Heart right ventricle (tissue), 16 donors: ENCODE results near the gene FAM200A. TPM values are rescaled to one million over a fixed set of nuclear protein-coding genes. Genes with fewer than 3 reads are reported as not detected.
"Not testable (repeated sequence)": the region's sequence is repeated elsewhere in the genome, so short reads cannot be mapped to it uniquely, and the experiment has no call there.

ENCODE experiments used
- ATAC-seq, 8 donors: fragments of 200-7000 bp; cut with Tn5 transposase; one replicate each; pipeline ENCODE4 v1.9.1; 2020; ENCODE audit warnings: mild to moderate bottlenecking in 8 of 8, moderate library complexity in 8 of 8, moderate number of reproducible peaks in 1 of 8
- DNase-seq, 2 donors: peaks; one replicate each; pipeline ENCODE4 v3.0.0-alpha.2; 2020
- H3K27ac ChIP-seq, 10 donors: fragments of 200-600 bp; sonication (generic) in 2 of 10; one replicate each; pipeline versions ENCODE4 v1.5.0 to v1.8.0; 2020 to 2022; ENCODE audit warnings: mild to moderate bottlenecking in 3 of 10
- H3K27me3 ChIP-seq, 7 donors: fragments of 200-600 bp; one replicate each; pipeline ENCODE4 v1.8.0; 2021 to 2022; ENCODE audit warnings: mild to moderate bottlenecking in 2 of 7
- H3K36me3 ChIP-seq, 9 donors: fragments of 200-600 bp; sonication (generic) in 1 of 9; one replicate each; pipeline versions ENCODE4 v1.5.0 to v1.8.0; 2020 to 2022; ENCODE audit warnings: mild to moderate bottlenecking in 2 of 9
- H3K4me1 ChIP-seq, 9 donors: fragments of 200-600 bp; sonication (generic) in 1 of 9; one replicate each; pipeline versions ENCODE4 v1.5.0 to v1.8.0; 2020 to 2022; ENCODE audit warnings: mild to moderate bottlenecking in 4 of 9
- H3K4me3 ChIP-seq, 10 donors: fragments of 200-600 bp; sonication (generic) in 2 of 10; one replicate each; pipeline versions ENCODE4 v1.5.0 to v1.8.0; 2020 to 2022; ENCODE audit warnings: mild to moderate bottlenecking in 7 of 10, moderate library complexity in 2 of 10
- H3K9me3 ChIP-seq, 11 donors: fragments of 200-600 bp in 10 of 11; sonication (generic) in 2 of 11; one replicate each; pipeline versions ENCODE4 v1.5.0 to v1.8.0; 2013 to 2022; ENCODE audit warnings: mild to moderate bottlenecking in 2 of 11, control low read depth in 1 of 11, moderate library complexity in 1 of 11
- WGBS, 2 donors: extraction: QIAGEN DNeasy Blood & Tissue Kit; methylation state at CpG; one replicate each; pipeline ENCODE4 v1.1.7; 2013; ENCODE audit warnings: inconsistent platforms in 1 of 2; 5-methylcytosine and 5-hydroxymethylcytosine counted together
- intact Hi-C, 10 donors: fragments of 100-400 bp; cut with DNase I; formaldehyde crosslinking; loops; one replicate each; pipeline versions ENCODE4 v1.11.1 to v1.14.2; 2022
- polyA plus RNA-seq, 2 donors: library from polyadenylated mRNA; stranded (reverse); fragments of 200-250 nt; gene quantifications; one replicate each; pipeline ENCODE4 v1.2.3, GENCODE V29; 2013
- total RNA-seq, 10 donors: library from RNA; stranded (reverse); fragmentation: NEBNext Ultra II Directional in 3 of 10; extraction: Animal tissue kit (Norgen Biotek cat#: 25700) in 3 of 10; gene quantifications; one replicate each; pipeline versions ENCODE4 v1.2.1 to v1.2.4, GENCODE V29; 2021 to 2023
- TF ChIP-seq, protein P1 (sequence below), 9 donors: fragments of 200-600 bp; sonication (generic) in 2 of 9; IDR thresholded peaks; one replicate each; pipeline versions ENCODE4 v1.5.0 to v1.8.0; 2021 to 2022; ENCODE audit warnings: antibody characterized with exemption in 9 of 9, mild to moderate bottlenecking in 5 of 9, moderate library complexity in 1 of 9
- donor health status: Arrhythmogenic right ventricular cardiomyopathy.
- donor health status: ischemic (EF 13 %, LVEDD 7.1; RV severe dilation, severe dysfunction).
- donor health status: healthy with polysubstance abuse.
- donor health status: DM: no; HTN: yes; CAD: no.
- donor health status: DM: no; HTN: no; CAD: no.
- donor health status: ischemic (EF 25% LVEDD 6.9; RV normal size, moderate dysfunction).
- donor health status: ischemic (EF 25% LVEDD 5.7; RV mildly dilated, moderate dysfunction).
- donor health status: healthy.
- donor health status: DM: yes; HTN: yes; CAD: no.
- donor health status: Ischemic cardiomyopathy.
- donor health status: ischemic (EF 35%, LVEDD 5.7; RV mildly dilated, moderate dysfunction).
- donor health status: nonischemic (EF 11% LVEDD 7.7; RV severe dilation, severe dysfunction).
- donor health status: DM: yes; HTN: yes; CAD: no.
- donor health status: PGD.
- donor health status: ischemic (EF 29% LVEDD 5.4; RV normal size, mild dysfunction).
- donor health status: nonischemic (EF 23%, LVEDD 6.1; RV moderate dilation, normal function).

FAM200A gene
- total and polyA plus RNA-seq, 12 donors, result 3.4 to 7.7 (median 5.6) TPM

DNA sequence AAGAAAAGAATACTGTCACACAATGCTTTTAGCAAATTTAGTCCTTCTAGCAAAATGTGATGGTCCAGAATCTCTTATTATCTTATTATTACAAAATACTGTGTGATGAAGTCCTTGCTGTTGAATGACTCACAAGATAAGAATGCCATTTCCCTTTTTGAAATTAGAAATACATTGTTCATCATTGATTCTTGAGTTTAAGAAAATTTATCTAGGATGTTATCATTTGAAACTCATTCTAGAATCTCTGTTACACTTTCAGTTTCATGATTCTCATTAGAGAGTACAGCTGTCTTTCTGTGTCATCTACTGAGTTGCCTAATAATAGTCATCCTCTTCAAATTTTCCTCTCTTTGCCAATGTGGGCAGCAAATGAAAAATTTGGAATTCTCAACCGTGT is 37.9 kb downstream of the FAM200A start:
- H3K36me3 ChIP-seq, result peaks cover 0 to 85% (median 36%) of the 10 kb centered on the region in 9 donors

DNA sequence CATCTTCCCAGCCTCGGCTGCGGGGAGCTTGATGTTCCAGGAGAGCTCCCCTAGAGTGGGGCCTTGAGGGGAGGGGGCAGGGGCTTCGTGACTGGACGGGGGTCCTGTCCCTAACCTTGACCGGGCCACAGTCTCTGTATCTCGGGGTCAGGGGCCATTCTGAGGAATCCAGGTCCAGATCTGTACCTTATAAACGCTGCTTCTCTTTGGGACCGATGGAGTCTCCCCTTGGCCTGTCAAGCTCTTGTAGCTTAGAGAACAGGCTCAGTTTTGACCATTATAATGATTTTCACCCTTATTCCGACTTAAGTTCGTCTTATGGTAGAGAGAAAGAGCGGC is 46.6 kb downstream of the FAM200A start:
- peak overlapping the region; percentile 54 to 87 (median 76) for H3K4me3 ChIP-seq
- peaks cover 12 to 45% (median 36%) of the 10 kb centered on the region in 9 donors for H3K4me1 ChIP-seq
- 2% methylated on average over 11 of the region's 11 CpGs for WGBS, 2 donors
- intact Hi-C loops, result loop anchor here in 8 of 10 donors (2.0 to 10.0 kb wide), 6 partner anchors 32 to 130 kb away; partner anchors contain the start of genes FAM200A (in 6 of the 8), ZNF655 (in 6 of the 8), ARPC1B (in 1 of the 8) and ZNF789 (in 1 of the 8)
- DNase-seq, result no peak
- TF ChIP-seq, protein P1, sequence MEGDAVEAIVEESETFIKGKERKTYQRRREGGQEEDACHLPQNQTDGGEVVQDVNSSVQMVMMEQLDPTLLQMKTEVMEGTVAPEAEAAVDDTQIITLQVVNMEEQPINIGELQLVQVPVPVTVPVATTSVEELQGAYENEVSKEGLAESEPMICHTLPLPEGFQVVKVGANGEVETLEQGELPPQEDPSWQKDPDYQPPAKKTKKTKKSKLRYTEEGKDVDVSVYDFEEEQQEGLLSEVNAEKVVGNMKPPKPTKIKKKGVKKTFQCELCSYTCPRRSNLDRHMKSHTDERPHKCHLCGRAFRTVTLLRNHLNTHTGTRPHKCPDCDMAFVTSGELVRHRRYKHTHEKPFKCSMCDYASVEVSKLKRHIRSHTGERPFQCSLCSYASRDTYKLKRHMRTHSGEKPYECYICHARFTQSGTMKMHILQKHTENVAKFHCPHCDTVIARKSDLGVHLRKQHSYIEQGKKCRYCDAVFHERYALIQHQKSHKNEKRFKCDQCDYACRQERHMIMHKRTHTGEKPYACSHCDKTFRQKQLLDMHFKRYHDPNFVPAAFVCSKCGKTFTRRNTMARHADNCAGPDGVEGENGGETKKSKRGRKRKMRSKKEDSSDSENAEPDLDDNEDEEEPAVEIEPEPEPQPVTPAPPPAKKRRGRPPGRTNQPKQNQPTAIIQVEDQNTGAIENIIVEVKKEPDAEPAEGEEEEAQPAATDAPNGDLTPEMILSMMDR (IDR thresholded peaks at IDR 0.05), result no peak
- no peaks in the 10 kb centered on the region for H3K9me3 ChIP-seq
- H3K27ac ChIP-seq, result peak overlapping the region; percentile 59 to 96 (median 93)
- ATAC-seq, result peak in 1 of 8 donors; percentile 0
- peaks cover 0 to 8% (median 0%) of the 10 kb centered on the region in 9 donors for H3K36me3 ChIP-seq
- no peaks in the 10 kb centered on the region for H3K27me3 ChIP-seq

More for the DNA sequence above, 37.9 kb downstream of the FAM200A start:
- no peaks in the 10 kb centered on the region for H3K27me3 ChIP-seq
- no peak overlapping the region for H3K27ac ChIP-seq
- TF ChIP-seq, protein P1 (IDR thresholded peaks at IDR 0.05), result no peak
- WGBS, 2 donors, result 92 to 95% methylated on average over 1 of the region's 1 CpG
- DNase-seq (no peak), ATAC-seq (no peak)
- no peak overlapping the region for H3K4me3 ChIP-seq
- no peaks in the 10 kb centered on the region for H3K9me3 ChIP-seq
- intact Hi-C loops, result no loop called here
- H3K4me1 ChIP-seq, result peaks cover 0 to 8% (median 0%) of the 10 kb centered on the region in 9 donors

DNA sequence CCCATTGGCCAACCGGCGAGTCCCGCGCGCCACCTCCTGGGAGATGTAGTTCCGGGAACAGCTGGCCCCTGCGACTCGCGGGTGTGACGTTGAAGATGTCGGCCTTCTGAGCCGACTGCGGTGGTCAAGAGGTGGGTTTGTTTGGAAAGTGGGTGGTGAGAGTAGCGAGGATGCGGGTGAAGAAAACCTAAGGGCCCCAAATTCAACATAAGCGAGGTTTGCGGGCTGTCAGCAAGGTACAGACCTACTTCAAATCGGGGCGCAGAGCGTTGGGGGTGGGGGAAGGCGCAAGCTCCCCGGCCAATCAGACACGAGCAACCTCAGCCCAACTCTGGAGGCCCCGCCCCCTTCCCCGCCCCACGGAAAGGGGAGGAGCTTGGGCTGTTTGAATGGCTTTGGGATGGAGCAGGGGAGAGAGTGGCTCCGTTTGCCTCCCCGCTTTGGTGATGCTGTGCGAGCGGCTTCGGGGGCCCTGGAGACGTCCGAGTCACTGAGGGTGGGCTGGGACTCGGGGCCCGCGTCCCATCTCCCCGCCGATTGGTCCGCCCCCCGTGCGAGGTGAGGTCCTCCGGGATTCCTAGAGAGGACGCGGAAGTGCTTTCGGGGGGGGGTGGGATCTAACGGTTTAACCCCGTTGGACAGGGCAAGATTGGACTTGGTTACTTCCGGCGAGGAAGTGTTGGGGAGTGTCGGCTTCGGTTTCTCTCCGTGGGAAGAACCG is 47.2 kb downstream of the FAM200A start, which contains the start of gene ZKSCAN5:
TSS of gene ZKSCAN5 (plus strand) at position 60 of the 721 bp plus-strand sequence. CDS start 1,383 bp downstream, outside the sequence.
- peaks cover 0 to 3% (median 0%) of the 10 kb centered on the region in 9 donors for H3K36me3 ChIP-seq
- H3K27me3 ChIP-seq, result no peaks in the 10 kb centered on the region
- H3K4me3 ChIP-seq, result peak within 1 kb of the TSS; percentile 54 to 87 (median 76)
- 0 to 1% methylated on average over 48 to 53 of the region's 53 CpGs for WGBS, 2 donors
- peaks cover 12 to 45% (median 36%) of the 10 kb centered on the region in 9 donors for H3K4me1 ChIP-seq
- DNase-seq (peak; percentile 98 to 99), ATAC-seq (peak; percentile 94 to 97 (median 96))
- TF ChIP-seq, protein P1 (IDR thresholded peaks at IDR 0.05), result peak in 3 of 9 donors; percentile 26 to 33 (median 29)
- peak within 1 kb of the TSS; percentile 80 to 96 (median 93) for H3K27ac ChIP-seq
- intact Hi-C loops, result loop anchor here in 9 of 10 donors (1.0 to 10.0 kb wide), 9 partner anchors 32 to 130 kb away; partner anchors contain the start of genes FAM200A (in 7 of the 9), ZNF655 (in 7 of the 9), ZNF789 (in 3 of the 9) and ARPC1B (in 1 of the 9)
- H3K9me3 ChIP-seq, result no peaks in the 10 kb centered on the region

DNA sequence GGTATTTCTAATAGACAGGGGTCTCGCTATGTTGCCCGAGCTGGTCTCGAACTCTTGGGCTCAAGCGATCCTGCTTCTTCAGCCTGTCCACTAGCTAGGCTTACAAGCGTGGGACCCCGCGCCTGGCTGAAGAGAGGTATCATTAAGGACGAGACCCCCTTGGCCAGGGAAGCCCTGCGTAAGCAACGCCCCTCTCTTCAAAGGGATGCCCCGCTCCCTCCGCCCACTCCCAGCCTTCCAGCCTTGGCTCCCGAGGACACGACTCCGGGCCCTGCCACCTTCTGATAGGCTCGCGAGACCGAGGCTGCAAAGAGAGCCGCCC is 47.7 kb downstream of the FAM200A start:
- Histone ChIP-seq H3K36me3 (peaks cover 0 to 3% (median 0%) of the 10 kb centered on the region in 9 donors), H3K9me3 (no peaks in the 10 kb centered on the region), H3K4me3 (peak overlapping the region; percentile 54 to 87 (median 76)), H3K27me3 (no peaks in the 10 kb centered on the region), H3K27ac (peak overlapping the region; percentile 80 to 96 (median 93)), H3K4me1 (peaks cover 12 to 46% (median 36%) of the 10 kb centered on the region in 9 donors)
- intact Hi-C loops, result loop anchor here in 8 of 10 donors (1.0 to 10.0 kb wide), 8 partner anchors 31 to 129 kb away; partner anchors contain the start of genes ZNF655 (in 7 of the 8), FAM200A (in 6 of the 8), ZNF789 (in 3 of the 8) and ARPC1B (in 1 of the 8)
- 8% methylated on average over 19 of the region's 19 CpGs for WGBS, 2 donors
- no peak for DNase-seq
- TF ChIP-seq, protein P1 (IDR thresholded peaks at IDR 0.05), result no peak
- ATAC-seq, result peak in 5 of 8 donors; percentile 93 to 95 (median 93)

DNA sequence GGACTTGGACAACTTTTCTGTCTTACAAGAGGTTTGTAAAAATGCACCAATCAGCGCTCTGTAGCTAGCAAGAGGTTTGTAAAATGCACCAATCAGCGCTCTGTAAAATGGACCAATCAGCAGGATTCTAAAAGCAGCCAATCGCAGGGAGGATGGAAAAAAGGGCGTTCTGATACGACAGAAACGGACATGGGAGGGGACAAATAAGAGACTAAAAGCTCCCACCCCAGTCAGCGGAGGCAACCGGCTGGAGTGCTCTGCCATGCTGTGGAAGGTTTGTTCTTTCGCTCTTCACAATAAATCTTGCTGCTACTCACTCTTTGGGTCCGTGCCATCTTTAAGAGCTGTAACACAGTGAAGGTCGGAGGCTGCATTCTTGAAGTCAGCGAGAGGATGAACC is 50.7 kb downstream of the FAM200A start:
- not testable (repeated sequence) for H3K27me3 ChIP-seq, DNase-seq, ATAC-seq, H3K9me3 ChIP-seq
- peak overlapping the region in 3 of 10 donors; percentile 78 to 100 (median 83) for H3K4me3 ChIP-seq
- intact Hi-C loops, result loop anchor here in 8 of 10 donors (1.0 to 10.0 kb wide), 6 partner anchors 51 to 126 kb away; partner anchors contain the start of genes FAM200A (in 6 of the 8), ZNF655 (in 6 of the 8), ARPC1B (in 1 of the 8) and BUD31 (in 1 of the 8)
- 89 to 93% methylated on average over 12 of the region's 12 CpGs for WGBS, 2 donors
- H3K4me1 ChIP-seq, result peaks cover 12 to 47% (median 42%) of the 10 kb centered on the region in 9 donors
- peak overlapping the region in 1 of 10 donors; percentile 91 for H3K27ac ChIP-seq
- peaks cover 0 to 26% (median 6%) of the 10 kb centered on the region in 9 donors for H3K36me3 ChIP-seq
